Epithelial cell of proximal tubule (primary cell): ENCODE results near the gene KRTAP5-9. TPM values are rescaled to one million over a fixed set of nuclear protein-coding genes. Genes with fewer than 3 reads are reported as not detected.

ENCODE experiments used
- DNase-seq: peaks from one replicate; pipeline ENCODE4 v3.0.0-alpha.2; 2011; ENCODE audit warnings: low read depth
- H3K4me3 ChIP-seq: 2 replicates; pipeline ENCODE4 v1.5.1; 2011; ENCODE audit warnings: low read depth, mild to moderate bottlenecking, low read length
- CTCF ChIP-seq: conservative IDR thresholded peaks from 2 replicates; pipeline ENCODE4 v1.5.1; 2012; ENCODE audit warnings: low read depth, mild to moderate bottlenecking, low read length
- total RNA-seq: library from RNA; depleted of rRNA; stranded (reverse); fragments of >200 nt; gene quantifications from 2 replicates; pipeline ENCODE4 v1.2.3, GENCODE V29; 2015

KRTAP5-9 gene
- total RNA-seq, 1 donor from 2014 or later, result not detected

DNA sequence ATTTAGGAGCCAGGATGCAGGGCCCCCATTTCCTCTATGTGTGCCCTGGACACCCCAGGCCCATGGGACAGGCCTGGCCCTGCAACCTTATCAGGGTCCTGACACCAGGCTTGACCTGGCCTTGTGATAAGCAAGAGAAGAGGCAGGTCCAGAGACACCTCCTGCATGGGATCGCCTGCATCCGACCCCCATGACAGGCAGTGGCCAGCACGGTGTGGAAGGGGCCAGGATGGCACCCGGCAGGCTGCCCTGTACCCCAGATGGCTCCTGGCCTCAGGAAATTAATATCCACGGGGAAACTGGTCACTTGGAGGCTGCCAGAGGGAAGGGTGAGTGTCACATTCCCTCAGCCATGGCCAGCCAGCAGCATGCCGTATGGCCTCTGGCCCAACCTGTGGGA, 6.8 kb downstream of the KRTAP5-9 start:
- no peak for TF ChIP-seq CTCF
- DNase-seq, result no peak

GRCh38 chr11:71555508-71555907, 7.3 kb downstream of the KRTAP5-9 start:
- no peak for TF ChIP-seq CTCF
- DNase-seq, result no peak
- no peak overlapping the region for H3K4me3 ChIP-seq

More for the DNA sequence above, 6.8 kb downstream of the KRTAP5-9 start:
- no peak overlapping the region for H3K4me3 ChIP-seq

GRCh38 chr11:71556018-71556417, 7.8 kb downstream of the KRTAP5-9 start:
- no peak for DNase-seq
- TF ChIP-seq CTCF, result no peak
- H3K4me3 ChIP-seq, result no peak overlapping the region

GRCh38 chr11:71557257-71557656, 9.0 kb downstream of the KRTAP5-9 start:
- no peak for TF ChIP-seq CTCF

DNA sequence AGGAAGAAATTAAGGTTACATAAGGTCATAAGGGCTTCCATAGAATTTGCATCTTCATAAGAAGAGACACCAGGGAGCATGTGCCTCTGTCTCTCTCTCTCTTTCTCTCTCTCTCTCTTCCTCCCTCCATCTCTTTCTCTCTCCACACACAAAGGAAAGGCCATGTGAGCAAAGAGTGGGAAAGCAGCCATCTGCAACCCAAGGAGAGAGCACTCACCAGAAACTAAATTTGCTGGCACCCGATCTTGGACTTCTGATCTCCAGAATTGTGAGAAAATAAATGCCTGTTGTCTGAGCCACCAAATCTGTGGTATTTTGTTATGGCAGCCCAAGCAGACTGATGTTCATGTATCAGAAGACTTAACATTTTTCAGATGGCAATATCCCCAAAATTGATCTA, 10.8 kb downstream of the KRTAP5-9 start:
- TF ChIP-seq CTCF, result no peak
- H3K4me3 ChIP-seq, result no peak overlapping the region
- no peak for DNase-seq

More at GRCh38 chr11:71557257-71557656, 9.0 kb downstream of the KRTAP5-9 start:
- H3K4me3 ChIP-seq, result no peak overlapping the region
- no peak for DNase-seq

- no peak for TF ChIP-seq CTCF
- no peak for DNase-seq
- H3K4me3 ChIP-seq, result no peak overlapping the region
Measured at GRCh38 chr11:71562120-71562519, 13.9 kb downstream of the KRTAP5-9 start.

GRCh38 chr11:71563406-71563805, 15.2 kb downstream of the KRTAP5-9 start:
- DNase-seq, result peak; percentile 15
- no peak overlapping the region for H3K4me3 ChIP-seq
- peak; percentile 59 for TF ChIP-seq CTCF
